ENCODE measurements around the gene PIK3R5.

PIK3R5 gene

GRCh38 chr17:8944083-8944482 is 21.4 kb downstream of the PIK3R5 start:
- no peak for TF ChIP-seq CTCF (conservative IDR thresholded peaks at IDR 0.05; ENCODE audit: low read depth)
- DNase-seq (ENCODE audit: low spot score), result no peak
- POLR2A ChIA-PET (ENCODE audit: low non-redundant PET), result no interaction called here
- no peak overlapping the region for H3K27ac ChIP-seq
- CTCF ChIA-PET, result no interaction called here

GRCh38 chr17:8941980-8942622 is 23.4 kb downstream of the PIK3R5 start:
- POLR2A ChIA-PET (ENCODE audit: low non-redundant PET), result no interaction called here
- no peak for TF ChIP-seq CTCF (conservative IDR thresholded peaks at IDR 0.05; ENCODE audit: low read depth)
- CTCF ChIA-PET, result no interaction called here
- H3K27ac ChIP-seq, result no peak overlapping the region
- no peak for DNase-seq (ENCODE audit: low spot score)

- POLR2A ChIA-PET (ENCODE audit: low non-redundant PET), result no interaction called here
- no peak for DNase-seq (ENCODE audit: low spot score)
- CTCF ChIA-PET, result no interaction called here
- no peak for TF ChIP-seq CTCF (conservative IDR thresholded peaks at IDR 0.05; ENCODE audit: low read depth)
- H3K27ac ChIP-seq, result no peak overlapping the region
Observed at GRCh38 chr17:8941520-8941919, 24.0 kb downstream of the PIK3R5 start.

- TF ChIP-seq CTCF (conservative IDR thresholded peaks at IDR 0.05; ENCODE audit: low read depth), result no peak
- DNase-seq (ENCODE audit: low spot score), result no peak
- CTCF ChIA-PET, result no interaction called here
- H3K27ac ChIP-seq, result no peak overlapping the region
- POLR2A ChIA-PET (ENCODE audit: low non-redundant PET), result no interaction called here
Observed at GRCh38 chr17:8940866-8941471, 24.5 kb downstream of the PIK3R5 start.

- no peak overlapping the region for H3K27ac ChIP-seq
- DNase-seq (ENCODE audit: low spot score), result no peak
- CTCF ChIA-PET, result no interaction called here
- TF ChIP-seq CTCF (conservative IDR thresholded peaks at IDR 0.05; ENCODE audit: low read depth), result no peak
- POLR2A ChIA-PET (ENCODE audit: low non-redundant PET), result no interaction called here
Observed at GRCh38 chr17:8939496-8940334, 25.8 kb downstream of the PIK3R5 start.

GRCh38 chr17:8938933-8939332 is 26.6 kb downstream of the PIK3R5 start:
- no peak overlapping the region for H3K27ac ChIP-seq
- TF ChIP-seq CTCF (conservative IDR thresholded peaks at IDR 0.05; ENCODE audit: low read depth), result no peak
- POLR2A ChIA-PET (ENCODE audit: low non-redundant PET), result no interaction called here
- CTCF ChIA-PET, result no interaction called here
- no peak for DNase-seq (ENCODE audit: low spot score)
